Neural cell (in vitro differentiated cells): ENCODE results near the gene GINS2. TPM values are rescaled to one million over a fixed set of nuclear protein-coding genes. Genes with fewer than 3 reads are reported as not detected.

Experiments
- H2AFZ ChIP-seq: fragments of 200-600, 300-800 bp; sonication (generic), shearing (Covaris generic); 2 replicates; pipeline ENCODE4 v1.6.0; 2014; ENCODE audit warnings: low read depth, mild to moderate bottlenecking, antibody characterized with exemption, low read length, moderate library complexity
- H3F3A ChIP-seq: fragments of 200-600 bp; shearing (Covaris generic); 2 replicates; pipeline ENCODE4 v1.6.1; 2016; ENCODE audit warnings: mild to moderate bottlenecking, moderate library complexity, mixed read lengths, antibody characterized with exemption, low read length; ENCODE audit not compliant: insufficient read depth, poor library complexity, severe bottlenecking
- H3K27ac ChIP-seq: fragments of 200-600, 300-800 bp; sonication (generic), shearing (Covaris generic); 2 replicates; pipeline ENCODE4 v1.5.1; 2014; ENCODE audit warnings: mild to moderate bottlenecking, low read length, moderate library complexity
- H3K27me3 ChIP-seq: fragments of 300-800, 200-600 bp; sonication (generic), shearing (Covaris generic); 2 replicates; pipeline ENCODE4 v1.6.0; 2014; ENCODE audit warnings: mild to moderate bottlenecking, low read depth, low read length, moderate library complexity; ENCODE audit not compliant: insufficient read depth
- H3K36me3 ChIP-seq: fragments of 300-800, 200-600 bp; sonication (generic), shearing (Covaris generic); 2 replicates; pipeline ENCODE4 v1.5.1; 2014; ENCODE audit warnings: mild to moderate bottlenecking, antibody characterized with exemption, low read length, moderate library complexity; ENCODE audit not compliant: insufficient read depth
- H3K4me2 ChIP-seq: fragments of 300-800, 200-600 bp; sonication (generic), shearing (Covaris generic); 2 replicates; pipeline ENCODE4 v1.6.0; 2014; ENCODE audit warnings: mild to moderate bottlenecking, low read length
- H3K4me3 ChIP-seq: fragments of 300-800, 200-600 bp; sonication (generic), shearing (Covaris generic); 2 replicates; pipeline ENCODE4 v1.5.1; 2014; ENCODE audit warnings: mild to moderate bottlenecking, low read length, moderate library complexity
- H3K79me2 ChIP-seq: fragments of 200-600 bp; shearing (Covaris generic); replicated peaks from 2 replicates; pipeline ENCODE4 v1.6.0; 2014; ENCODE audit warnings: mild to moderate bottlenecking, low read length, moderate library complexity; ENCODE audit not compliant: insufficient read depth
- H3K9ac ChIP-seq: fragments of 300-800, 200-600 bp; sonication (generic), shearing (Covaris generic); 2 replicates; pipeline ENCODE4 v1.6.1; 2016; ENCODE audit warnings: mild to moderate bottlenecking, low read length, mixed read lengths
- H3K9me2 ChIP-seq: fragments of 200-600 bp; shearing (Covaris generic); 2 replicates; pipeline ENCODE4 v1.6.1; 2016; ENCODE audit warnings: mild to moderate bottlenecking, low read length, mixed read lengths; ENCODE audit not compliant: insufficient read depth
- H3K9me3 ChIP-seq: fragments of 200-600, 300-800 bp; sonication (generic), shearing (Covaris generic); 2 replicates; pipeline ENCODE4 v1.6.1; 2016; ENCODE audit warnings: mild to moderate bottlenecking, mixed run types, low read length, moderate library complexity, mixed read lengths
- H4K20me1 ChIP-seq: fragments of 200-600 bp; shearing (Covaris generic); 2 replicates; pipeline ENCODE4 v1.6.1; 2016; ENCODE audit warnings: mild to moderate bottlenecking, mixed run types; ENCODE audit not compliant: insufficient read depth
- EP300 ChIP-seq: fragments of 450-650 bp; conservative IDR thresholded peaks from 2 replicates; pipeline ENCODE4 v1.6.1; 2014; ENCODE audit warnings: antibody characterized with exemption, mild to moderate bottlenecking, moderate library complexity; ENCODE audit not compliant: poor library complexity, severe bottlenecking
- EZH2 ChIP-seq: fragments of 200-600, 300-800 bp; shearing (Covaris generic), sonication (generic); IDR thresholded peaks from 2 replicates; pipeline ENCODE4 v1.6.1; 2014; ENCODE audit warnings: antibody characterized with exemption, low read length, borderline replicate concordance, mild to moderate bottlenecking; ENCODE audit not compliant: insufficient read depth, poor library complexity, severe bottlenecking
- MXI1 ChIP-seq: fragments of 450-650 bp; conservative IDR thresholded peaks from 2 replicates; pipeline ENCODE4 v1.6.1; 2014; ENCODE audit warnings: antibody characterized with exemption, mild to moderate bottlenecking; ENCODE audit not compliant: poor library complexity, severe bottlenecking
- POLR2AphosphoS5 ChIP-seq: IDR thresholded peaks from 2 replicates; pipeline ENCODE4 v1.6.1; 2012
- RAD21 ChIP-seq: fragments of 450-650 bp; conservative IDR thresholded peaks from 2 replicates; pipeline ENCODE4 v1.6.1; 2014; ENCODE audit warnings: antibody characterized with exemption, mild to moderate bottlenecking, moderate library complexity
- SMC3 ChIP-seq: fragments of 450-650 bp; conservative IDR thresholded peaks from 2 replicates; pipeline ENCODE4 v1.6.1; 2014; ENCODE audit warnings: antibody characterized with exemption, mild to moderate bottlenecking, moderate library complexity; ENCODE audit not compliant: poor library complexity
- TAF1 ChIP-seq: IDR thresholded peaks from 2 replicates; pipeline ENCODE4 v1.6.1; 2012; ENCODE audit warnings: low read depth
- polyA plus RNA-seq: library from polyadenylated mRNA; depleted of rRNA; stranded (reverse); fragments of >200 nt; gene quantifications from 2 replicates; pipeline ENCODE4 v1.2.3, GENCODE V29; 2014
- TF ChIP-seq, protein P1 (sequence below): IDR thresholded peaks from 2 replicates; pipeline ENCODE4 v1.6.1; 2012; ENCODE audit warnings: borderline replicate concordance
- TF ChIP-seq, protein P2 (sequence below): fragments of 450-650 bp; IDR thresholded peaks from 2 replicates; pipeline ENCODE4 v1.5.1; 2014; ENCODE audit warnings: antibody characterized with exemption, mild to moderate bottlenecking, moderate library complexity; ENCODE audit not compliant: poor library complexity, severe bottlenecking

The GINS2 gene
- polyA plus RNA-seq, 1 donor from 2014 or later, result 9.2 TPM

DNA sequence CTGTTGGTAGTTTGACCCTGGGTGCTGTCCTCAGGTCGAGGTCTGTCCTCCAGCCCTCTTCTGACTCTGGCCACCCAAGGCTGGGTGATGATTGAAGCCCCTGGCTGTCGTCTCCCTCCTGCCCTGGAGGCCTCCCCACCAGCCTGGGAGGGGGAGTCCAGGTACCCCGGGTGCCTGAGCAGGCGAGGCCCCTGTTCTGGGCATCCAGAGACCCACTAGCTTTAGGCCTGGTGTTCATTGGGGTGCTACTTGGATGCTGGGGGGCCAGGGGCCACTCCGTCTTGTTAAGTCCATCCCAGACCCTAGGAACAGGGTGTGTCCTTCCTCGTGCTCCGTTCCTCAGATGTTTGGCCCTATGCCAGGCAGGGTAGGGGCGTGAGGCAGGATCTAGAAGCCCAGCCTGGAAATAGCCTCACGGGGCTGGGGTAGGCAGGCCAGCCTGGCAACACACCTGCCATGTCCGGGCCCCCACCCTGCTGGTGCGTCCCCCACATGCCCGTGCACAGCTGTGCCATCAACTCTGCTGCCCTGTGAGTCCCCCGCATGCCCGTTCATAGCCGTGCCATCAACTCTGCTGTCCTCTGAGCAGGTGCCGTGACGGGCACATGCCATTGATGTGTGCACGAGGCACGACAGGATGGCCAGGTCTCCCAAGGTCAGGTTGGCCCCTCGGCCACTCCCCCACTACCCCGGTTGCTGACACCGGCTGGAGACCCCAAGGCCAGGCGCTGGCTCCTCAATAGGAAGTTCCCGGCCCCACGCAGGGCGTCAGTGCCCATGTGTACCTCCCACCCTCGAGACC is 36.9 kb downstream of the GINS2 start:
- H3K79me2 ChIP-seq, result no peaks in the 10 kb centered on the region
- no peak overlapping the region for H2AFZ ChIP-seq
- H3K9me3 ChIP-seq, result no peaks in the 10 kb centered on the region
- H3K4me3 ChIP-seq, result no peak overlapping the region
- no peaks in the 10 kb centered on the region for H4K20me1 ChIP-seq
- H3K27me3 ChIP-seq, result no peaks in the 10 kb centered on the region
- H3K27ac ChIP-seq, result peak overlapping the region; percentile 59
- H3K9ac ChIP-seq, result peak overlapping the region; percentile 53
- no peak overlapping the region for H3K4me2 ChIP-seq
- H3K36me3 ChIP-seq, result no peaks in the 10 kb centered on the region
- H3F3A ChIP-seq, result no peaks in the 10 kb centered on the region
- TF ChIP-seq POLR2AphosphoS5 (no peak), SMC3 (no peak), EP300 (no peak), EZH2 (no peak), MXI1 (no peak), RAD21 (no peak), TAF1 (no peak)
- TF ChIP-seq, protein P1, sequence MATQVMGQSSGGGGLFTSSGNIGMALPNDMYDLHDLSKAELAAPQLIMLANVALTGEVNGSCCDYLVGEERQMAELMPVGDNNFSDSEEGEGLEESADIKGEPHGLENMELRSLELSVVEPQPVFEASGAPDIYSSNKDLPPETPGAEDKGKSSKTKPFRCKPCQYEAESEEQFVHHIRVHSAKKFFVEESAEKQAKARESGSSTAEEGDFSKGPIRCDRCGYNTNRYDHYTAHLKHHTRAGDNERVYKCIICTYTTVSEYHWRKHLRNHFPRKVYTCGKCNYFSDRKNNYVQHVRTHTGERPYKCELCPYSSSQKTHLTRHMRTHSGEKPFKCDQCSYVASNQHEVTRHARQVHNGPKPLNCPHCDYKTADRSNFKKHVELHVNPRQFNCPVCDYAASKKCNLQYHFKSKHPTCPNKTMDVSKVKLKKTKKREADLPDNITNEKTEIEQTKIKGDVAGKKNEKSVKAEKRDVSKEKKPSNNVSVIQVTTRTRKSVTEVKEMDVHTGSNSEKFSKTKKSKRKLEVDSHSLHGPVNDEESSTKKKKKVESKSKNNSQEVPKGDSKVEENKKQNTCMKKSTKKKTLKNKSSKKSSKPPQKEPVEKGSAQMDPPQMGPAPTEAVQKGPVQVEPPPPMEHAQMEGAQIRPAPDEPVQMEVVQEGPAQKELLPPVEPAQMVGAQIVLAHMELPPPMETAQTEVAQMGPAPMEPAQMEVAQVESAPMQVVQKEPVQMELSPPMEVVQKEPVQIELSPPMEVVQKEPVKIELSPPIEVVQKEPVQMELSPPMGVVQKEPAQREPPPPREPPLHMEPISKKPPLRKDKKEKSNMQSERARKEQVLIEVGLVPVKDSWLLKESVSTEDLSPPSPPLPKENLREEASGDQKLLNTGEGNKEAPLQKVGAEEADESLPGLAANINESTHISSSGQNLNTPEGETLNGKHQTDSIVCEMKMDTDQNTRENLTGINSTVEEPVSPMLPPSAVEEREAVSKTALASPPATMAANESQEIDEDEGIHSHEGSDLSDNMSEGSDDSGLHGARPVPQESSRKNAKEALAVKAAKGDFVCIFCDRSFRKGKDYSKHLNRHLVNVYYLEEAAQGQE, result no peak
- TF ChIP-seq, protein P2, sequence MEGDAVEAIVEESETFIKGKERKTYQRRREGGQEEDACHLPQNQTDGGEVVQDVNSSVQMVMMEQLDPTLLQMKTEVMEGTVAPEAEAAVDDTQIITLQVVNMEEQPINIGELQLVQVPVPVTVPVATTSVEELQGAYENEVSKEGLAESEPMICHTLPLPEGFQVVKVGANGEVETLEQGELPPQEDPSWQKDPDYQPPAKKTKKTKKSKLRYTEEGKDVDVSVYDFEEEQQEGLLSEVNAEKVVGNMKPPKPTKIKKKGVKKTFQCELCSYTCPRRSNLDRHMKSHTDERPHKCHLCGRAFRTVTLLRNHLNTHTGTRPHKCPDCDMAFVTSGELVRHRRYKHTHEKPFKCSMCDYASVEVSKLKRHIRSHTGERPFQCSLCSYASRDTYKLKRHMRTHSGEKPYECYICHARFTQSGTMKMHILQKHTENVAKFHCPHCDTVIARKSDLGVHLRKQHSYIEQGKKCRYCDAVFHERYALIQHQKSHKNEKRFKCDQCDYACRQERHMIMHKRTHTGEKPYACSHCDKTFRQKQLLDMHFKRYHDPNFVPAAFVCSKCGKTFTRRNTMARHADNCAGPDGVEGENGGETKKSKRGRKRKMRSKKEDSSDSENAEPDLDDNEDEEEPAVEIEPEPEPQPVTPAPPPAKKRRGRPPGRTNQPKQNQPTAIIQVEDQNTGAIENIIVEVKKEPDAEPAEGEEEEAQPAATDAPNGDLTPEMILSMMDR, result no peak
- no peaks in the 10 kb centered on the region for H3K9me2 ChIP-seq

DNA sequence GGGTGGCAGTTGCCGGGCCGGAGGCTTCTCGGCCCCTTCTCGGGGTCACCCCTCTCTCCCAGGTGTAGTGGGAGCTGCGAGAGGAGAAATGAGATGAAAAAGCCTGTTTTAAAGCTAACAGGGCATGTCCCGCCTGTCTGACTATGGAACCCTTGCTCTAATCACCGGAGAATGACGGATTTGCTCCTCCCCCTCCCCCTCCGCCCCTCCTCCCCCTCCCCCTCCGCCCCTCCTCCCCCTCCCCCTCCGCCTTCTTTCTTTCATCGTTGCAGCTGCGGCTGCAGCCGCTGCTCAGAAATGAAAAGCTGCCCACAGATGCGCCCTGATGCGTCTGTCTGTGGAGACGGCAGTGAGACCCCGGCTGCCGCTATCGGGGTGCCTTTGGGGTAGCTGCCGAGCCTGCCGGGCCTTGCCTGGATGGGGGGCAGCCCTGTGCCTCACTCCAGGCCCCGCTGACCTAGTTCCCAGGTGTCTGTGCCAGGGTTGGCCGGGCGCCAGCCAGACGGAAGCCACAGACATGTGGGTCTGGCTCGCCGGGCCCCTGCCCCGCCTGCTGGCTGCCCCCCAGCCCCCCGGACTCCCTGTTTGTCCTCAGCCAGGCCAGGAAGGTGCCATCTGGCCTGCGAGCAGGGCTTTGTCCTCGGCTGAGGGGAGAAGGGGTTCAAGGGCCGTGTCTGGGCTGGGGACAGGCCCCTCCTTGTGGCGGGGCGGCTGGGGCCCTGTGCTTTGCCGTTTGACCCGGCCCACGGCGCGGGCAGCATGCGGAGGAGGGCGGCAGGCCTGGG is 37.7 kb downstream of the GINS2 start:
- Histone ChIP-seq H3K27ac (peak overlapping the region; percentile 59), H3K9me2 (no peaks in the 10 kb centered on the region), H3K4me2 (no peak overlapping the region), H3K4me3 (no peak overlapping the region), H3K27me3 (no peaks in the 10 kb centered on the region), H3F3A (no peaks in the 10 kb centered on the region), H3K36me3 (no peaks in the 10 kb centered on the region), H2AFZ (no peak overlapping the region), H3K9ac (peak overlapping the region; percentile 53), H4K20me1 (no peaks in the 10 kb centered on the region), H3K79me2 (no peaks in the 10 kb centered on the region), H3K9me3 (no peaks in the 10 kb centered on the region)
- TF ChIP-seq EZH2 (no peak), RAD21 (no peak)
- TF ChIP-seq, protein P1, result no peak
